SJCRH30 (cell line): ENCODE data around the gene SATB1. TPM values are rescaled to one million over a fixed set of nuclear protein-coding genes. Genes with fewer than 3 reads are reported as not detected.

ENCODE experiments used
- DNase-seq, 2 experiments: peaks; one replicate each; pipeline ENCODE4 v3.0.0-alpha.2; 2015 to 2020
- H3K27ac ChIP-seq: fragments of 250-450 bp; sonication (Bioruptor Pico); 2 replicates; pipeline ENCODE4 v1.5.1; 2020; ENCODE audit warnings: mild to moderate bottlenecking, moderate library complexity
- H3K27me3 ChIP-seq: fragments of 250-450 bp; sonication (Bioruptor Pico); 2 replicates; pipeline ENCODE4 v1.5.1; 2020; ENCODE audit warnings: mild to moderate bottlenecking, moderate library complexity
- H3K36me3 ChIP-seq: fragments of 250-450 bp; sonication (Bioruptor Pico); 2 replicates; pipeline ENCODE4 v1.5.1; 2020; ENCODE audit warnings: mild to moderate bottlenecking, moderate library complexity
- H3K4me1 ChIP-seq: fragments of 250-450 bp; sonication (Bioruptor Pico); 2 replicates; pipeline ENCODE4 v1.5.1; 2020; ENCODE audit warnings: mild to moderate bottlenecking, moderate library complexity
- H3K4me3 ChIP-seq: fragments of 250-450 bp; sonication (Bioruptor Pico); 2 replicates; pipeline ENCODE4 v1.5.1; 2020; ENCODE audit warnings: mild to moderate bottlenecking, moderate library complexity
- H3K9me3 ChIP-seq: fragments of 250-450 bp; sonication (Bioruptor Pico); replicated peaks from 2 replicates; pipeline ENCODE4 v1.5.1; 2020; ENCODE audit warnings: mild to moderate bottlenecking, moderate library complexity
- total RNA-seq: library from RNA; depleted of rRNA; stranded (reverse); fragments of >200 nt; shearing (Covaris generic); gene quantifications from 2 replicates; pipeline ENCODE4 v1.2.3, GENCODE V29; 2014

The SATB1 gene
- total RNA-seq, 1 experiment from 2014 or later: 17.1 TPM

GRCh38 chr3:18398448-18398847 lies 26.7 kb downstream of the SATB1 start:
- no peaks in the 10 kb centered on the region for H3K27me3 ChIP-seq
- no peaks in the 10 kb centered on the region for H3K9me3 ChIP-seq
- H3K4me3 ChIP-seq: no peak overlapping the region
- no peak for DNase-seq
- no peaks in the 10 kb centered on the region for H3K4me1 ChIP-seq
- H3K27ac ChIP-seq: no peak overlapping the region
- no peaks in the 10 kb centered on the region; the same call in 1 of the 2 replicates for H3K36me3 ChIP-seq

GRCh38 chr3:18396428-18396827 lies 28.7 kb downstream of the SATB1 start:
- no peak overlapping the region for H3K4me3 ChIP-seq
- H3K9me3 ChIP-seq: no peaks in the 10 kb centered on the region
- no peaks in the 10 kb centered on the region for H3K27me3 ChIP-seq
- H3K36me3 ChIP-seq: no peaks in the 10 kb centered on the region; the same call in 1 of the 2 replicates
- no peak overlapping the region for H3K27ac ChIP-seq
- DNase-seq: no peak
- no peaks in the 10 kb centered on the region for H3K4me1 ChIP-seq

DNA sequence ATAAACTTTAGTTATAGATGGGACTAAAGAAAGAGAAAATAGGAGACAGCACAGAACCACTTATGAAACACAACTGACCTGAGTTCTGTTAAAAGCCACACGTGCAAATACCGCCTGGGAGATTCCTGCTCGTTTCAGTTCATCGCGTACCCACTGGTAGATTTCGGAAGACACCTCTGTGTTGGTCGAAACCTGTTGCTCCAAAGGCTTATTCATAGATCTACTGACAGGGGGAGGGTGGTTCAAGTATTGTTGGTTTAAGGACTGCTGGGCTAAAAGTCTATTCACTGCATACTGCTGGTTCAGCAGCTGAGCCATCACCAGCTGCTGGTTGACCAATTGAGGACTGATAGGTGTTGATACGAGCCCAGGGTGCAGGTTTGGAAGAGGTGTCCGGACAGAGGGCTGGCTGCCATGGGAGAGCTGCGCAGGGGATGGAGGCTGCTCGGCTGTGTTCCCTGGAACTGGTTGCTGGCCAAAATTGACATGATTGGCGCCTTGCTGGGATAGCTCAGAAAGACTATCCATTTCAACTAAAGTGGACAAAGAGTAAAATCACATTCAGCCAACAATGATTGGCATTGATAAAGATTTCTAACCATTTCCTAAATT lies 30.6 kb downstream of the SATB1 start:
- Histone ChIP-seq H3K27me3 (no peaks in the 10 kb centered on the region), H3K4me1 (no peaks in the 10 kb centered on the region), H3K4me3 (no peak overlapping the region), H3K9me3 (no peaks in the 10 kb centered on the region), H3K27ac (no peak overlapping the region), H3K36me3 (no peaks in the 10 kb centered on the region; the same call in 1 of the 2 replicates)
- no peak for DNase-seq

- Histone ChIP-seq H3K9me3 (no peaks in the 10 kb centered on the region), H3K27ac (no peak overlapping the region), H3K4me3 (no peak overlapping the region), H3K36me3 (no peaks in the 10 kb centered on the region; the same call in 1 of the 2 replicates), H3K4me1 (no peaks in the 10 kb centered on the region), H3K27me3 (no peaks in the 10 kb centered on the region)
- no peak for DNase-seq
These were observed 31.2 kb downstream of the SATB1 start for GRCh38 chr3:18393906-18394305.

DNA sequence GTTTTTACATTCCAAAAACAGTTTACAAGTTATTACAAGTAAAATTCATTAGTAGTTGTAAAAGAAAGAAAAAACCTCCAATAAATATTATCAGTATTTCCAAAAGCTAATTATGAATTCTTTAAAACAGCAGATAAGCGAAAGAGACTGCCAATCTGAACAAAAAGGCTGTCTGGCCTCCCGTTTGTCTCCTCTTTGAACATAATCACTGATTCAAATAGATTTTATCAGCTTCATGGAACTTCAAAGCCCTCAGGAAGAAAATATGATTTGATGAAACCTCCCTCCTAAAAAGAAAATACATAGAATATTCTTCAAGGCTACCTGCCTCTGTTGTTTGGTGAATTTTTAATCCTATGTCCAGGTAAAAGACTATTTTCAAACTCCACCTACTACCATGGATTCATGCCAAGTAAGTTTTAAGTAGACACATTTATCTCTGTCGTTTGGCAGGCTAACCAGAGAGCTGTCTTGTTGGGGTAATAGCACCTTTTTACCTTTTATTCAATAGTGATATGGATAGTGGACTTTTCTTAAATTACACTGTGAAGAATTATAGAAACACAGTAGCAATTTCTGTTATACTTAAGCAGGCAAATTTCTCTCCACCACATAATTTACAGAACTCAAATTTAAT lies 35.0 kb downstream of the SATB1 start:
- Histone ChIP-seq H3K27ac (no peak overlapping the region), H3K4me3 (no peak overlapping the region), H3K27me3 (no peaks in the 10 kb centered on the region), H3K4me1 (no peaks in the 10 kb centered on the region), H3K9me3 (no peaks in the 10 kb centered on the region), H3K36me3 (no peaks in the 10 kb centered on the region; the same call in 1 of the 2 replicates)
- DNase-seq: no peak

- H3K4me3 ChIP-seq: no peak overlapping the region
- no peaks in the 10 kb centered on the region for H3K27me3 ChIP-seq
- H3K27ac ChIP-seq: no peak overlapping the region
- no peaks in the 10 kb centered on the region for H3K9me3 ChIP-seq
- DNase-seq: peak; percentile 2 to 42
- H3K4me1 ChIP-seq: no peaks in the 10 kb centered on the region
- H3K36me3 ChIP-seq: no peaks in the 10 kb centered on the region; the same call in 1 of the 2 replicates
These were observed 35.9 kb downstream of the SATB1 start for GRCh38 chr3:18389108-18389733.

- H3K27me3 ChIP-seq: no peaks in the 10 kb centered on the region
- no peaks in the 10 kb centered on the region for H3K36me3 ChIP-seq
- H3K9me3 ChIP-seq: no peaks in the 10 kb centered on the region
- no peaks in the 10 kb centered on the region for H3K4me1 ChIP-seq
- H3K27ac ChIP-seq: no peak overlapping the region
- no peak overlapping the region for H3K4me3 ChIP-seq
- DNase-seq: no peak
These were observed 38.8 kb downstream of the SATB1 start for GRCh38 chr3:18386274-18386890.

- Histone ChIP-seq H3K27me3 (no peaks in the 10 kb centered on the region), H3K4me1 (no peaks in the 10 kb centered on the region), H3K9me3 (no peaks in the 10 kb centered on the region), H3K36me3 (no peaks in the 10 kb centered on the region), H3K4me3 (no peak overlapping the region), H3K27ac (no peak overlapping the region)
- no peak for DNase-seq
These were observed 39.4 kb downstream of the SATB1 start for GRCh38 chr3:18385706-18386105.

DNA sequence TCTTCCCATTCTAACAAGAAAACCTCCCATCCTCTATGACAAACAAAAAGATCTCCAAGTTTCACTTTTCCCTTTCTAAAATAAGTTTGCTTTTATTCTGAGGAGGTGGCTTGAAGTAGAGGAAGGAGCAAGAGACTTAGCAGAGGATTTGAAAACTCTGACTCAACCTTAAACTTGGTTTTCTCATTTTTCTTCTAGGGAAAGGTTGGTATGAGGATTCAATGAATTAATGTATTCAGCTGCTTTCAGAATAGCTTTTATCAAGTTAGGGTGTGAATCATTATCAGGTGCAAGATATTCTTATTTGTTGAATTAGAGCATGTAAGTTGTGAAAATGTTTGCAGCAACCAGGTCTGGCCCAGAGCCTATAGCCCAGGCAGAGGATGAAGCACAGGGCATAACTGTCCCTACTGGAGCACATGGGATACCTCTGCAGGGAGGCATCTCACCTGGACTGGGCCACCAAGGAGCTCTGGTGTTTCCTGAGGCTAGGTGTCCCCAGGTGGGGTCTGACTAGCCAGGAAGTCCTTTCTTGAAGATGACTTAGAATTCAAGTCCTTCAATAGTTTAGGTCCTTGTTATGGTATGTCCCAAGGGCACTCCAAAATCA lies 42.3 kb downstream of the SATB1 start:
- Histone ChIP-seq H3K4me1 (no peaks in the 10 kb centered on the region), H3K9me3 (no peaks in the 10 kb centered on the region), H3K36me3 (no peaks in the 10 kb centered on the region), H3K4me3 (no peak overlapping the region), H3K27ac (no peak overlapping the region), H3K27me3 (no peaks in the 10 kb centered on the region)
- DNase-seq: no peak

- Histone ChIP-seq H3K36me3 (no peaks in the 10 kb centered on the region), H3K4me3 (no peak overlapping the region), H3K4me1 (no peaks in the 10 kb centered on the region), H3K27ac (no peak overlapping the region), H3K9me3 (no peaks in the 10 kb centered on the region), H3K27me3 (no peaks in the 10 kb centered on the region)
- no peak for DNase-seq
These were observed 45.5 kb downstream of the SATB1 start for GRCh38 chr3:18379647-18380046.

DNA sequence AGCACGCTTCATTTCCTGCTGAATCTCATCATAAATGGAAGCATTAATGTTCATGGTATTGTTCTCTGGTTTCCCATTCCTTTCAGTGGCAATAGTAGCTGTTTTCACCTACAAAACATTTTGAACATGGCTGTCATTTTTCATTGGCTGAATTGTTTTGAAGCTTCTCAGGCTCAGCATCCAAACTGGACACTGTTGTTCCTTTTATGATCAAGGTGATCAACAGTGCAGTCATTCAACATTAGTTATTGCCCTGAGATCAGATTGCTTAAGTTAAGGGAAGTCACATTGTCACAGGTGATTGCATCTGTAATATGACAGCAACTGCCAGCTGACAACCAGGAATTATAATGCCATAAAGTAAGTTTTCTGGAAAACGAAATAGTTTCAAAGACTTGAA lies 46.9 kb downstream of the SATB1 start:
- no peak overlapping the region for H3K27ac ChIP-seq
- no peaks in the 10 kb centered on the region for H3K9me3 ChIP-seq
- no peaks in the 10 kb centered on the region for H3K27me3 ChIP-seq
- H3K36me3 ChIP-seq: no peaks in the 10 kb centered on the region
- no peak overlapping the region for H3K4me3 ChIP-seq
- DNase-seq: no peak
- no peaks in the 10 kb centered on the region for H3K4me1 ChIP-seq

- no peak for DNase-seq
- H3K36me3 ChIP-seq: no peaks in the 10 kb centered on the region
- no peak overlapping the region for H3K4me3 ChIP-seq
These were observed 48.5 kb downstream of the SATB1 start for GRCh38 chr3:18376682-18377081.

DNA sequence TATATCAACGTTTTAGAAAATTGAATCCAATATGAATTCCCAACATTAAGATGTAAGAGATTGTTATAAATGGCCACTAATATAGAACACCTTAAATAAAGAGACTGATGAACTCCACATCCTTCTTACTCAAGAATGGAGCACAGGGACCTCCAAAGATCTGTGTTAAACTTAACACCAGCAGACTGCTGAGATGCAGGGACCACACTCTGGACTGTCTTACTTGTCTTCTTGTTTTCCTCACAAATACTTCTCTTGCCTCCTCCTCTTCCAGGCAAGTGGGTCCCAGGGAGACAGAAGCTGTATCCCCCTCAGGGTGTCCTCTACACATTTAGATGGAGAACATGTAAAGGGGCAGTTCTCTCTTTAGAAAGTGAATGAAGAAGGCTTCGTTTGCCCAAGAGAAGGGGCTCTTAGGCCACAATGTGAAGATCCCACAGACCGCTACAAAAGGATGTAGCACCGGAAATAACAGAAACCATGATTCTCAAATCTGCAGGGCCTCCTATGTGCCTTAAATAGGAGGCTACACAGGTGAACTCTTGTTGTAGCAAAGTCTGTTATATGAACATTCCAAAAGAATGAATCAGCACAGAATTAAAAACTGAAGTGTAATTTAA lies 52.2 kb downstream of the SATB1 start:
- DNase-seq: no peak
- Histone ChIP-seq H3K27ac (no peak overlapping the region), H3K36me3 (no peaks in the 10 kb centered on the region), H3K9me3 (no peaks in the 10 kb centered on the region), H3K4me1 (no peaks in the 10 kb centered on the region), H3K4me3 (no peak overlapping the region), H3K27me3 (no peaks in the 10 kb centered on the region)

More at GRCh38 chr3:18376682-18377081, 48.5 kb downstream of the SATB1 start:
- Histone ChIP-seq H3K27ac (no peak overlapping the region), H3K27me3 (no peaks in the 10 kb centered on the region), H3K9me3 (no peaks in the 10 kb centered on the region), H3K4me1 (no peaks in the 10 kb centered on the region)

DNA sequence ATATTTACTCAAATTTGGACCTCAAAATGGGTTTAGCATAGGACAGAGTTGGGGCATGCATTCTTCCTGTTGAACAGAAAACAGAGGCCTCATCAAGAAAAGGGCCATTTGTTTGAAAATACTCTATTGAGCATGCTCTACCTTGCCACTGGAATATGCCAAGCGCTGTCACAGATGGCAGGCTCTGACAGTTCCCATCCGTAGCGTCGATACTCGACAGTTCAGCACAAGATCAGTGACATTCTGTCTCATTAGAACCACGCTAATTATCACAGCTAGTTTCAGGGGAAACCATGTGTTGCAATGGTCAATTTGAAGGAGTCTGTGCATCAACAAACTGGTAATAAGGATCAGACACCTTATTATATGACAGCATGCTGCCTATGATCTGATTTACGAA lies 54.5 kb downstream of the SATB1 start:
- Histone ChIP-seq H3K36me3 (no peaks in the 10 kb centered on the region), H3K27ac (no peak overlapping the region), H3K4me1 (no peaks in the 10 kb centered on the region), H3K4me3 (no peak overlapping the region), H3K9me3 (no peaks in the 10 kb centered on the region), H3K27me3 (no peaks in the 10 kb centered on the region)
- DNase-seq: no peak
